EL (cell line): Measurements from ENCODE around the gene VWC2L.

Experiments used
- DNase-seq: peaks from one replicate; pipeline ENCODE4 v3.0.0-alpha.2; 2016

The VWC2L gene

GRCh38 chr2:214471382-214471781 lies 60.5 kb downstream of the VWC2L start:
- DNase-seq = no peak

DNA sequence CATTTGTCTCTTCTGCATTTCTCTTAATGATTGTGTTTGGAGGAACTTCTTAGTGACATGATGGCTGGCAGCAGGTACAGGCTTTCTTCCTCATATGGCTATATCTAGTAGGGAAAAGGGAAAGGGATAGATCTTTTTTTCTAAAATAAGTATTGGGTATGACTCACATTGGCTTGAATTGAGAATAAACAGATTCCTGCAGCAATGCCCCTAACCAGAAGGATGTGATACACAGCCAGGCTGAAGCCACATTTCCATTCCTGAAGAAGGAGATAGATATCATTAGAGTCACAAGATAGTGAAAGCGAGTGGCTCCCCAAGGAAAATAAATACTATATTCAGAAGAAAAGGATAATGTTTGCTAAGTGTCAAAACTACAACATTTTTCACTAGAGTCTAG lies 61.1 kb downstream of the VWC2L start:
- DNase-seq = peak; percentile 11

- DNase-seq = no peak
These were observed 66.5 kb downstream of the VWC2L start for GRCh38 chr2:214477305-214477704.

DNA sequence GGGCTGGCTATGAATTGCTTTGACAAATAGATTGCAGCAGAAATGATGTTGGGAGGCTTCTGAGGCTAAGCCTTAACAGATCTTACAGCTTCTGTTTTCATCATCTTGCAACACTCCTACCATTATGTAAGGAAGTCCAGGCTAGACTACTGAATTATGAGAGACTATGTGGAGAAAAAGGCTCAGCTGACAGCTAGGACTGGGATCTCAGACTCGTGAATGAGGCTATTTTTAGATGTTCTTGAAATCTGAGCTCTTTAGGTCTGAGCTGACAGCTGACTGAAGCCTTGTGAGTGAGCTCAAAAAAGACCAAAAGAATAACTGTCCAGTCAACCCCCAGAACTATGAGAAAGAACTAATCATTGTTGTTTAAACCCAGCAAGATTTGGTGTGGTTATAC lies 70.3 kb downstream of the VWC2L start:
- peak; percentile 9 for DNase-seq

- DNase-seq = no peak
These were observed 71.9 kb downstream of the VWC2L start for GRCh38 chr2:214482728-214483127.

DNA sequence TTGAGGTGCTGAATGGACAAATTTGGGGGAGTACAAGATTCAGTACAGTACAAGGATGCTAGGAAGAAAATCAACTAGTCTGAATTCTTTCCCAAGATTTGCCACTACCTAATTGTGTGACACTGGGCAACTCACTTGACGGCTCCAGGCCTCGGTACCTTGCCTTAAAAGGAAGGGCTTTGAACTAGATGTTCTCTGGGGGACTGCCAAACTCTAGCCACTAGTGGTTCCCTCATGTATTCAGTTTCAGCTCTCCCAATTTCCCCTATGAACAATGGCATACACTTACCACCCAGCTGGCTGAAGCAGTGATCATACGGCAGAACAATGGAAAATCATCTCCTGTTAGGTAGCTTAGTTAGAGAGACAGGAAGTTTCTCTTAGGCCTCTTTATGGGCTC lies 73.4 kb downstream of the VWC2L start:
- DNase-seq = no peak

- DNase-seq = no peak
These were observed 73.8 kb downstream of the VWC2L start for GRCh38 chr2:214484701-214485100.

- no peak for DNase-seq
These were observed 78.3 kb downstream of the VWC2L start for GRCh38 chr2:214489181-214489580.

- no peak for DNase-seq
These were observed 78.8 kb downstream of the VWC2L start for GRCh38 chr2:214489702-214490101.

- DNase-seq = no peak
These were observed 81.3 kb downstream of the VWC2L start for GRCh38 chr2:214492152-214492551.

DNA sequence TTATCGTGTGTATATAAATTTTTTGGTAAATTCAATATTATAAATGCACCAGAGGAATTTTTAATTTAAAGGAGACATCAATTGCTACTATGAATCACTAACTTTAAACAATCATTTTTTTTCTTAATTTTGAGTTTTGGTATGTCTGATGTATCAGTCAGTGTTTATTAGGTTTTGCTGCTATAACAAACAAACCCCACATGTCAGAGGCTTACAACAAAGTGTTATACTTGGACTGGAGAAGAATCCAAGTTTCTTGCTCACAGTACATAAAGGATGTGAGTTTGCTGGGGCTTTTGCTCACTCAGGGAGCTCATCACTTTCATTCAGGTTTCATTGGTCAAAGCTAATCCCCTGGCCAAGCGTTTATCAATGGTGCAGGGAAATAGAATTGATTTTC lies 81.8 kb downstream of the VWC2L start:
- no peak for DNase-seq

- no peak for DNase-seq
These were observed 86.6 kb downstream of the VWC2L start for GRCh38 chr2:214497489-214497888.

- DNase-seq = no peak
These were observed 92.7 kb downstream of the VWC2L start for GRCh38 chr2:214503568-214503967.

GRCh38 chr2:214504599-214505376 lies 93.9 kb downstream of the VWC2L start:
- DNase-seq = no peak

GRCh38 chr2:214507032-214507431 lies 96.2 kb downstream of the VWC2L start:
- DNase-seq = no peak

DNA sequence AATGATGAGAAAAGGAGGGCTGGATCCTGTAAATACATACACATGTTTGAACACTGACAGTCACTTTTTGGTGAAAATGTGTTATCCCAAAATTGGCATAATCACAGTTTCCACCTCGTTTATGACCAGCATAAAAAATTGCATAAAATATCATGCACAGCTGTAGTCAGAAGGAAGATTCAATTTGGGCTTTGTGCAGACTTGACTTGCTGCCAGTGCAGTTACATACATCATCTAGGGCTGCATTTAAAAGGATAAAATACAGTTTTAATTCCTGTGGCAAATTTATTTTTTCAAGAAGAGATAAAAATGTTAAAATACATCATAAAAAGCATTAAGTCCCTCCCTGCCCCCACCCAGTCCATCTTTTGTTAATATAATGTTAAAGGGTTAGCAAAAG lies 103.8 kb downstream of the VWC2L start:
- no peak for DNase-seq

DNA sequence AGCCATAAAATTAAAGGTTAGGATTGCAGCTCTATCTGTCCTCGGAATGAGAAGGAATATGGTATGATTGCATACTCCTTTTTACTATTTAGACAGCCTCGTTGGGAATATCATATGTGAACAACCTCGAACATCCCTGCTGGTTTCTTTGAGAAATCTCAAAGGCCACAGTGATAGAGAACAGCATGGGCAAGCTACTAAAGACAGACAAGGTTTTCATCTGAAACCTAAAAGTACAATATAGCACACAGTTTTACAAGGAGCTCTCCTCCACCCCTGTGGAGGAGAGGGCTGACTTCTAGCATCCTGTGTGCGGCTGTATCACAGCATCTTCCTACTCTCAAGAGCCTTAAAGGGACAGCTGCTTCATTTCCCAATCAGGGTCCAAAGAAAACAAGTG lies 104.3 kb downstream of the VWC2L start:
- no peak for DNase-seq

- no peak for DNase-seq
These were observed 108.5 kb downstream of the VWC2L start for GRCh38 chr2:214519258-214519818.

DNA sequence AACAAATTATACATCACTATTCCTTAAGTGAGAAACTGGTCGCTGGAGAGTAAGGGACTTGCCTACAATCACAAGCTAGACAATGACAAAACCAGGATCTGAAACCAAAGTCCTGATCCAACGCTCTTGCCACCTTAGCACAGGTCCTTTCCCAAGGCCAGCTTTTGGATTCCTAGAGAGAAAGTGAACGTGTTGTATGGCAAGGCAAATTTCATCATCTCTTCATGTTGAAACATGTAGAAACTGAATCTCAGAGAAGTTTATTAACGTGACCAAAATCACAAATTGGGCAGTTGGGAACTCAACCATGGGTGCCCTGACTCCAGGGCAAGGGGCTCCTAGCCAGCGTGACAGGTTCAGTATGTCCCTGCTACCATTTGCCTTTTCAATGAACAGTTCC lies 118.2 kb downstream of the VWC2L start:
- no peak for DNase-seq

DNA sequence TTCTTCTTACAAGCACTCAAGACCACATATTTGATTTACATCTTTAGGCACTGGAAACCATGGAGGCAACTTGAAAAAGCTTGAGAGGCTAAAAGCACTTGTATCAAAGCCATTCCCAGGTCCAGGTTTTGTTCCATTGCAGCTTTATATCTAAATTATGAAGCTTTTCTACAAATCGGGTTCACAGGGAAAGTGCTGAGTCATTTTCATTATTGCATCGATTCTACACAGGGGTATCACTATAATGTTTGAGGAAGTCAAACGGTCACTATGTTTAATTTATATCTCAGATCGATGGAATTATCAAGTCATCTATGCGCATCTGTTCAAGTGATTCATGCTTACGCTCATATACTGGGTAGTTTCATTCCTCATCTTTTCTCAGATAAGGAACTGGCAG lies 118.7 kb downstream of the VWC2L start:
- DNase-seq = no peak

- peak; percentile 42 for DNase-seq
These were observed 122.7 kb downstream of the VWC2L start for GRCh38 chr2:214533541-214533940.

DNA sequence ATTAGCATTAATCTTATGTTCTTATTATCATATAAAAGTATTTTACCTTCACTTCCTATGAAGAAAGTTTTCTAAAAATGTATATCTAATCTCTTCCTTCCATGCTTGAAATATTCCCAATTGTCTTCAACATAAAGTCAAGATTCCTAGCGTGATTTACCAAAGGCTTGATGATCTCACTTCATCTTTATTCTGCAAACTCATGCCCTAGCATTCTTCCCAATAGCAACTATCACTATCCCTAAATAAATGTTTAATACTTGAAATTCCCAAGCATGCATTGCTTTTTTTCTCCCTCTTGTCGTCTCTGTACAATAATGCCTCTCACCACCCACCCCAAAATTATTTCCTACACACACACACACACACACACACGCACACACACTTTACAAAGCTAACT lies 125.8 kb downstream of the VWC2L start:
- peak; percentile 30 for DNase-seq

DNA sequence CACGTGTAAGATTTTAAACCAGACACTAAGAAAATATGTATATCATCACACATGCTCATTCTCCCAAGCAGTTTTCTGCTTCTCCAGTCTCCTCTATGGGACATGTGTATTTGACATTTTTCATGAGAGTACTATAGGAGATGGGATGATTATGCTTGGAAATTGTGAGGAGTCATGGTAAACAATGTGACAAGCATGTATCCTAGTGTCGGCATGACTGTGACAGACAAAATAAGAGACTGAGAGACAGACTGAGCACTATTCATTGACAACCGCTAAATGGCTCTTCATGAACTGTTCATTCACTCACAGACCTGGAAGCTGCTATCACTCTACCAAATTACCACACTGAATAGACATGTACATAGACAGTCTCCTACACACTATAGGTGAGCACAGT lies 127.1 kb downstream of the VWC2L start:
- DNase-seq = no peak

DNA sequence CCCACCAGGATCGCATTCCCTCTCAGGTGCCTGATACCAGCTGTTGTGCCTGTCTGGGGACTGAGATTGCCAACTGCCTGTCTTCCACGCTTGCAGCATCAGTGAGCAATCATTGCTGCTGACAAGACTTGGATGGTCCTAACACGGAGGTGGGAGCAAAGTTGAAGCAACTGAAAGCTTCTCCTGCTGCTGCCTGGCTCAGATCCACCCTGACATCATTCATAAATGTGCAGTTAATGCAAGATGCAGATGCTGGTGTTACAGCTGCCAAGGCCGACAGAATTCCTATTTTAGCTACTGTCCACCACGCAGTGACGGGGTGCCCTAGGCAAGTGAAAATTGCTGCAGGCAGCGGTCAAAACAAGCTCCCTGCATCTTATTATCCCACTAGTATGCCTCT lies 131.4 kb downstream of the VWC2L start:
- DNase-seq = peak; percentile 34

GRCh38 chr2:214542866-214543265 lies 132.0 kb downstream of the VWC2L start:
- DNase-seq = peak; percentile 79
